Measurements from ENCODE around the gene WDR59.

GRCh38 chr16:74836111-74836671, 148.7 kb downstream of the WDR59 start:
- no peak for TF ChIP-seq HES2 (IDR thresholded peaks at IDR 0.05)
- no peak for TF ChIP-seq CTCF (IDR thresholded peaks at IDR 0.05)
- no peak for TF ChIP-seq HMGXB4 (CRISPR knock-in tag; IDR thresholded peaks at IDR 0.05; ENCODE audit: borderline replicate concordance)
- TF ChIP-seq POLR2A (IDR thresholded peaks at IDR 0.05; ENCODE audit: low read length), result no peak
- TF ChIP-seq MAX (IDR thresholded peaks at IDR 0.05), result no peak
- no peak for TF ChIP-seq HOXB13 (CRISPR knock-in tag; IDR thresholded peaks at IDR 0.05; ENCODE audit: low read depth)
- TF ChIP-seq REST (IDR thresholded peaks at IDR 0.05), result no peak
